Urothelium cell line (cell line): ENCODE data around the gene LCN1.

Source experiments
- DNase-seq: peaks from one replicate; pipeline ENCODE4 v3.0.0; 2011; ENCODE audit warnings: low spot score, mixed read lengths
- FAIRE-seq: peaks from 2 replicates; lab custom pipeline; 2011; peaks lifted over from hg19 to GRCh38; lab: Jason Lieb, UNC

LCN1 gene

DNA sequence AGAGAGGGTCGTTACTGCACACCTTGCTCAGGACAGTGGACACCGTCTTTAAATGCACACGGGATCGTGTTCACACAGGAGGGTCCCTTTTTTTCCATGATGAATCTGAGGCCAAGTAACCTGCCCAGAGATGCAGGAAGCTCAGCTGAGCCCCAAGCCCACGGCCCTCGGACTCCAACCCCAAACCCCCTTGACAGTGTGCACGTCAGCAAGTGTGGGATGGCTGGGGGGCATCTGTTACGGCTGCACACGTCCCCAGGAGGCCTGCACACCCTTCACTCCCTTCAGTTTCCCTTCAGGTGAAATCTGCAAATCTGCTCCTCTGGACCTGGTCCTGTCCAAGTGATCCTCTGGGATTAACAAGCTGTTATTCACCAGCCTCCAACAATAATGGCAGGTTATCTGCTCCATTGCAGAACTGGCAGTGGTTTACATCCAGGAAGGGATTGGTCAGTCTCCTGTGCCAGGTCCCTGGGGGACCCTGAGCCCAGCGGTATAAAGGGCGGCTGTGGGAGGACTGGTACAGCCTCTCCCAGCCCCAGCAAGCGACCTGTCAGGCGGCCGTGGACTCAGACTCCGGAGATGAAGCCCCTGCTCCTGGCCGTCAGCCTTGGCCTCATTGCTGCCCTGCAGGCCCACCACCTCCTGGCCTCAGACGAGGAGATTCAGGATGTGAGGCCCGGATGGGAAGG lies at the start of gene LCN1:
Gene LCN1, plus strand, starts transcription at position 525 of the 692 bp plus-strand sequence. Its CDS starts 58 bp downstream, at position 583.
- DNase-seq (no peak), FAIRE-seq (no peak)

DNA sequence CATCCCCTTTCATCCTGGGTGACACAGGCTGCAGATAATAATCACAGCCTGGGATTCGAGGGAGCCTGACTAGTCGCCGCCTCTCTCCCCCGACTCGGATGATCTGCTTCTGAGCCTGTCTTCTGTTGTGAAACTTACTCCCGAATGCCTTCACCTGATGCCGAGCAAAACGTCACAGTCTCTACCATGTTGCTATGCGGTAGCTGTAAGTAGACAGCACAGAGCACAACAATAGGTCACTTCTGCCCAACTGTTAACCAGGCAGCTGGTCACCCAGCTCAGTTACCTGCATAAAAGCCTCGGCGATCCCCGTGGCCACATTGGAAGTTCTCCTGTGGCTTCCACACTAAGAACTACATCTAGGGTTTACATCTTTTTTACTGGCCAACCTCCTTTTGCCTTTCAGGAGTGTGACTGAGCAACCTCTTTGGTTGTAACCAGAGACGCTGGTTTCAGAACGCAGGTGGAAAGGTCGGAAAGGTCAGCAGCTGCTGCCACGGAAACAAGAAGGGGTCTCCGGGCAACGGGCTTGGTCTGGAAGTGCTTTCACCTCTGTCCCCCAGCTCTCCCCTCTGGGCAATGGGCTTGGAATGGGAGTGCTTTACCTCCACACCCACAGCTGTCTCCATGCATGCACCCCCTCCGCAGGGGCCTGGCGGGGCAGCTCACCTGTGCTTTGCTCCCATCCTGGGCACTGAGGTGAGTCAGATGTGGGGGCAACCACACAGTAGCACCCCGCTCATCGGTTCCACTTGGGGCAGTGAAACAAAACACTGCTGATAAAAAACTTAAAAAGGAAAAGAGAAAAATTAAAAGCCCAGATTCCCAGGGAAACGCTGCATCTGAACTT lies 49.2 kb upstream of the LCN1 start:
- DNase-seq = no peak

DNA sequence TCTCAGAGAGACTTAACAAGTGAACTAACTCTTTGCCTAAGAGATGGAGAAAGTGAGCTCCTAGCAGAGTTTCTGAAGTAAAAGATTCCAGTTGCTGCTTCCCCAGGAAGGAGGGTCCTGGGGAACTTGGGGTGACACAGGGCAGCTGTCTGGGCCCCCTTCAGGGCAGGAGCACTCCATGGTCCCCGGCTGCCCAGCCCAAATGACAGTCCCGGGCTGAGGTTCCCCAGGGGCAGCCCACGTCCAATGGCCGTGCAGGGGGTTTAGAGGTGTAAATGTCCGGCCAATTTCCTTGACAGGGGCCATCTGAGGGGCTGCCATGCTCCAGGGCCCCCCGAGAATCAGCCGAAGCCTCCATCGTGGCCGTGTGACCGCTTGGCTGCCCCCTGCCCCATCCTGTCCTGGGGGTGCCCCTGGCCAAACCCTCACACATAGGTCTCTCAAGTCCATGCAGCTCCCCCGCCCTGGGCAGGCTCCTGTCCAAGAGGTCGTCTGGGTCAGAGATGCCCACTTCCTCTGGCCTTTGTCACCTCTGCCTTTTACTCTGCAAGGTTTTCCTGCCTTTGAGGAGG lies 47.2 kb upstream of the LCN1 start:
- no peak for DNase-seq
- FAIRE-seq = no peak

More for the DNA sequence above, 49.2 kb upstream of the LCN1 start:
- FAIRE-seq = no peak

DNA sequence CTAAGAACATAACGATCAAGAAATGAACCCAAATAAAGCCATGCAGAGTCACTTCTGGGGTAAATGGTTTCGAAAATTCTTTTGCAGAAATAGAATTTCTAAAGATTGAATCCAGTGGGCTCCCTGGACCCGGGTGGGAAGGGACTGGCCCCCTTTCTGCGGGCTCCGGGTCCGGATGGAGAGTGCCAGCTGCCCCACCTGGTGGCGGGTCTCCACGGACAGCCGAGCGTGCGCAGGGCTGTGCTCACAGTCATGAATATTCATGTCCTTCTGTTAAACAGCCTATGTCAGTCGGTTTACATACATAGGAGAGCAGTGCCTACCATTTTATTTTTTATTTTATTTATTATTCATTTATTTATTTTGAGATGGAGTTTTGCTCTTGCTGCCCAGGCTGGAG lies 46.3 kb upstream of the LCN1 start:
- DNase-seq (peak; percentile 30), FAIRE-seq (no peak)

- no peak for DNase-seq
- no peak for FAIRE-seq
Observed at GRCh38 chr9:135476561-135477355, 44.5 kb upstream of the LCN1 start.

DNA sequence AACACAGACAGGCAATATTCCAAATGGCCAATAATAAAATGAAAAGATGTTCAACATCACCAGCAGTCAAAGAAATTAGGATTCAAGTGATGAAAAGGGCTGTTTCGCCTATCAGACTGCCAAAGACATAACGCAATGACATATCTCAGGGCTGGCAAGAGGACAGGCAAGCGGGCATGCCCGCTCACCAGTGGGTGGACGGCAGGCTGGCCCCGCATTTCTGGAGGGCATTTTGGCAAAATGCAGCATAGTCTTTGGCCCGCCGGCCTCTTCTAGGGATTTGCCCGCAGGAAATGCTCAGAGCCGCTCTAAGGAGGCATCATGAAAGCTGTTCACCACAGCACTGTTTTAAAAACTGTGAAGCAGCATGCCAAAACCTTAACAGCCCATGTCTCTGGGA lies 43.0 kb upstream of the LCN1 start:
- no peak for DNase-seq
- no peak for FAIRE-seq

- no peak for FAIRE-seq
- peak; percentile 49 for DNase-seq
Observed at GRCh38 chr9:135478829-135479468, 42.3 kb upstream of the LCN1 start.

- FAIRE-seq (no peak), DNase-seq (peak; percentile 66)
Observed at GRCh38 chr9:135479469-135480052, 41.7 kb upstream of the LCN1 start, which contains the start of gene PPP1R26. TSS of gene PPP1R26 (plus strand) at chr9:135479782. CDS start at chr9:135484511, 4,729 bp downstream.

DNA sequence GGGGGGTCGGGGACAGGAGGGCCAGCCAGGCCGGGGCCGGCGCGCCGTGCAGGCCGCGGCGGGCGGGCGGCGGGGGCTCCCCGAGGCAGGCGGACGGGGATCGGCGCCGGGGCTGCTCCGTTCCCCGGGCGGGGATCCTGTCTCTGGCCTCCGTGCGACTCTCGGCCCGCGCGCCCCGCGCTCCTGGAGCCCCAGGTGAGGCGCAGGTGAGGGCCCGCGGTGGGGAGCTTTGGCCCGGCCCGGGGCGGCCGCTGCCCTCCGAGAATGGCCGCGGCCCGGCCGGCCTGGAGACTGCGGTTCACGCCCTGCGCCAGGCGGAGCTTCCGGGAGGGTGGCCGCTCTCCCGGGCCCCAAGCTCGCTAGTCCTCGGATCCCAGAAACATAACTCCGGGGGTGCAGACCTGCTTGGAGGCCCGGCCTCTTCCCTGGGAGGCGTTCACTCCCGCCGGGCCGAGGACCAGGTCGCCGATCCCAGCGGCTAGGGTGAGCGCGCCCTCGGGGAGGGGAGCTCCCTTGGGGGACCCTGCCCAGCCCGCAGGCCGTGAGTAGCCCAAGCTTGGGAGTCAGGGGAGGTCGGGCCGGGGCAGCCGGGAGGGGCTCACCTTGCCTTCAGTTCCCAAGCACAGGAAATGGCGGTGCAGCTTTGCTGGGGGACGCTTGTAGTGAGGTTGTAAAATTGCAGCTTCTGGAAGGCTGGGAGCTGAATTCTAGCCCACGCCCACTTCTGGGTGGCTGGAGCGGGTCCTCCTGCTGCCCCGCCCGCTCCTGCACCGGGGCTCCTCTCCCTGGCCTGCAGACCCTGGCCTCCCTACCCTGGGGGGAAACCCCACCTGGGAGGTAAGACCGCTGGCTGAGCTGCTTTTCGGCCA lies 40.9 kb upstream of the LCN1 start:
- DNase-seq = peak; percentile 63
- no peak for FAIRE-seq

GRCh38 chr9:135480940-135481310 lies 40.3 kb upstream of the LCN1 start:
- no peak for DNase-seq
- FAIRE-seq = no peak

DNA sequence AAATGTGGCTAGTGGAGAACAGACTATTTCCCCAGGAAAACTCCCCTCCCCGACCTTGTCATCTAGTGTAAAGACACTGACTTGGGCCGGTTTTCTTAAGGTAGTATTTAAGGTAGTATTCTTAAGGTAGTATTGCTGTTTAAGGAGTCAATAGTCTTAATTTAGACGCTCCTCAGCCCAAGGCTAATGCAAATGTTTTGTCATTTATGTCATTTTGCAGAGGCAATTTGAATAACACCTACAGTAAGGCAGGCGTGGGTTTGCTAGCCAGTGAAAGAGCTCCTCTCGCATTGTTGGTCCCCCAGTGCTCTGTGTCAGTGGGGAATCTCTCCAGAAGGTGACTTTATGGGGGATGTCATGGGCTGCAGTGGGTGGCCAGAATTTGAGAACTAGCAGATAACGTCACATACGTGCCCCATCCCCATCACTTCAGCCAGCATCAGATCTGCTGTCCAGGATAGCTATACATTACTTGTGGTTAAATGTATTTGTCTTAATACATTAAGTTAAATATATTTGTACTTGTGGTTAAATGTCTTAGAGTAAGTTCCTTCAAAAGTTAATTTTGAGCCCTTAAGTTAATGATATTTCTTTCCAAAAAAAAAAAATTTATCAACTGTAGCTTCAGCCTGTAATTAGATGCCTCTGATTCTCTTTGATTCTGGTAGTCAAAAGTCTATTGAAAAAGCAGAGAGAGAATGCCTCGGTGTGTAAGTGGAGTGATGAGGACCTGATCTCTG lies 39.1 kb upstream of the LCN1 start:
- FAIRE-seq (no peak), DNase-seq (no peak)

DNA sequence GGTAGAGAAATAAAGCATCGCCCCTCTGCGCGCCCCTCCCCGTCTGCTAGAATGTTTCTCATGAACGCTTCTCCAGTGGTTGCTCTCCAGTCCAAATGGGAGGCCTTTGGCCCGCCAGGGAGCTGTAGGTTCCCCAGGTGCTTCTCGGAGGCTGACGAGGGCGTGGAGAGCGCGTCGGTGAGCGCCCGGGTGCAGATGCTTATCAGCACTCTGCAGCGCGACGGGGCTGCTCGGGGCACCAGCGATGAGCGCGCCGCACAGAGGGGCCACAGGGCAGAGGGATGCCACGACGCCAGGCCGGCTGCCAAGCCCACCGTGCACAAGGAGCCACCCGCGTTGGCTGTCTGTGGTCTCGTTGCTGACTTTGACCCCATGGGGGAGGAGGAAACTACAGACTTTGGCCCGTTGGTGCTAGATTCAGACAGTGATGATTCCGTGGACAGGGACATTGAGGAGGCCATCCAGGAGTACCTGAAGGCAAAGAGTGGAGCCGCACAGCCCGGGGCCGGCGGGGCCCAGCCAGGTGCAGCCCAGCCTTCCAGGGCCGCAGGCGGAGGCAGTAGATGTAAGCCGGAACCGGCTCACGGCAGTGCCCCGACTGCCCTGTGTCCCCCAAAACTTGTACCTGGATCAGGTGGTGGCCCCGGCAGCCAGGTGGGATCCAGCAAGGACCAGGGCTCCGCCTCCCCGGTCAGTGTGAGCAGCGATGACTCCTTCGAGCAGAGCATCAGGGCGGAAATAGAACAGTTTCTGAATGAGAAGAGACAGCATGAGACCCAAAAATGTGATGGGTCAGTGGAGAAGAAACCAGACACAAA lies 36.6 kb upstream of the LCN1 start:
- no peak for DNase-seq
- no peak for FAIRE-seq

DNA sequence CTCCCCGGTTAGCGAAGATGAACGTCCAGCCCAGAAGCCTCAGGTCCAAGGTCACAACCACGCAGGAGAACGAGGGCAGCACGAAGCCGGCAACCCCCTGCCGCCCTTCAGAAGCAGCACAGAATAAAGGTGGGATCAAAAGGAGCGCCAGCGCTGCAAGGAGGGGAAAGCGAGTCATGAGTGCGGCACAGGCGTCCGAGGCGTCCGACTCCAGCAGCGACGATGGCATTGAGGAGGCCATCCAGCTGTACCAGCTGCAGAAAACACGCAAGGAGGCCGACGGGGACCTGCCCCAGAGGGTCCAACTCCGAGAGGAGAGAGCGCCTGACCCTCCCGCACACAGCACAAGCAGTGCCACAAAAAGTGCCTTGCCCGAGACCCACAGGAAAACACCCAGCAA lies 35.9 kb upstream of the LCN1 start:
- FAIRE-seq = no peak
- no peak for DNase-seq

DNA sequence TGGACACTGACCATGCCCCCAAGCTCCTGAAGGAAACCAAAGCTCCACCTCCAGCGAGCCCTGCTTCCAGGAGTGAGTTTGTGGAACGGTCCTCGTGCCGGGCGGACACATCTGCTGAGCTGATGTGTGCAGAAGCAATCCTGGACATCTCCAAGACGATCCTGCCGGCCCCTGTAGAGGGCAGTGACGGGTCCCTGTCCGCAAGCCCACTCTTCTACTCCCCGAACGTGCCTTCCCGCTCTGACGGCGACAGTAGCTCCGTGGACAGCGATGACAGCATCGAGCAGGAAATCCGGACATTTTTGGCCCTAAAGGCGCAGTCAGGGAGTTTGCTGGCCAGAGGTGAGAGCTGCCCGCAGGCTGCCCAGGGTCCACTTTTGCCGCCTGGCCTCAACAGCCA lies 35.4 kb upstream of the LCN1 start:
- DNase-seq = no peak
- FAIRE-seq = no peak

- no peak for FAIRE-seq
- no peak for DNase-seq
Observed at GRCh38 chr9:135486267-135487065, 34.8 kb upstream of the LCN1 start.

DNA sequence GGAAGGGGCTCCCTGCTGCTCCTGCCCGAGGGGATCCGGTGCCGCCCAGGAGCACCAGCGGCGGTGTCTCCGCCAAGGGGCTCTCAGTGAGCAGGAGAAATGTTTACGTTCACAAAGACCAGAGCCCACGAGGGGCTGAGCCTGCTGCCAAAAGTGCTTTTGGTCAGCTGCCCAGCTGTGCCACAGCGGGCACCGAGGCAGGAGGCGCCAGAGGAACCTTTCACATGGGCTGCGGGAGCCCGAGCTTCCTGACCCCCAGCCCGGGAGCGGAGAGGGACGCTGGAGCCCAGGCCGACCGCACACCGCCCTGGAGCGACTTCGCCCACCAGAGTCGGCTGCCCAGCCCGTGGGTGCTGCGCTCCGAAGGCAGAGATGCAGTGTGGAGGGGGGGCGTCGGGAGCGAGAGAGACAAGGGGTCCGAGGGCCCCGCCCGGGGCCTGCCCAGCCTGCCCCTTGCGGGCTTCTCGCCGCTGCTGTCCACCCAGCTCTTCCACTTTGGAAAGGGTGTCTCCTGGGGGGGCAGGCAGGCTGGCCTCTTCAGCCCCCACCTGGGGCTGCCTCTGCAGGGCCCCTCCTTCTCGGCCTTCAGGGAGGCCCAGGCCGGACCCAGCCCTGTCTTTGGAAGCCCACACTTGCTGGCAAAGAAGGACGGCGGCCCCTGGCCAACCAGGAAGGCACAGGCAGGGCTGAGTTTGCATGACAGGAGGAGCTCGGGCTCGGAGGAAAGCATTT lies 33.8 kb upstream of the LCN1 start:
- no peak for FAIRE-seq
- DNase-seq = no peak
